ENCODE data around the gene HOMER2. TPM values are rescaled to one million over a fixed set of nuclear protein-coding genes. Genes with fewer than 3 reads are reported as not detected.

Gene HOMER2
- total and polyA plus RNA-seq, 2 of the 4 experiments (the other 2 are of a cell fraction), result 0.54 to 0.79 TPM

- DNase-seq (no peak), ATAC-seq (ENCODE audit: low read depth) (no peak)
- H3K27ac ChIP-seq (ENCODE audit: insufficient read depth, low read length), result no peak overlapping the region
- POLR2A ChIA-PET (ENCODE audit: unreplicated experiment), result interaction anchor here (0.5 kb wide), 1 partner anchor 282 kb away, joined by 3 read pairs; no protein-coding TSS in a partner anchor
- H2AK5ac ChIP-seq (ENCODE audit: low read depth, low read length), result no peak overlapping the region
- no peaks in the 10 kb centered on the region for H4K20me1 ChIP-seq (ENCODE audit: insufficient read depth, low read length)
- H3K79me1 ChIP-seq (ENCODE audit: low read depth in 1 of 2, low read length in 2 of 2), result no peaks in the 10 kb centered on the region; a peak in 1 of 4 replicates
- no peak overlapping the region for H3K4me2 ChIP-seq (ENCODE audit: low read depth, low read length)
- H4K5ac ChIP-seq (ENCODE audit: low read depth, low read length), result no peak overlapping the region
- H3K9me1 ChIP-seq (ENCODE audit: insufficient read depth, low read length), result no peaks in the 10 kb centered on the region
- no peak overlapping the region for H2AFZ ChIP-seq (replicated peaks; ENCODE audit: low read length, poor library complexity)
- H3K27me3 ChIP-seq (ENCODE audit: control insufficient read depth, insufficient read depth, low read length), result no peaks in the 10 kb centered on the region
- CTCF ChIA-PET, result interaction anchor here (0.6 kb wide), 1 partner anchor 900 kb away, joined by 3 read pairs; no protein-coding TSS in a partner anchor
- BruUV-seq (replicated peaks), result no TSS peak
- in situ Hi-C loops (cut with MboI; ENCODE audit: low sequenced_read_pairs) (no loop called here), dilution Hi-C loops (cut with HindIII; ENCODE audit: low sequenced_read_pairs, unreplicated experiment) (no loop called here), intact Hi-C loops (cut with micrococcal nuclease) (no loop called here)
- WGBS, 2 experiments (ENCODE audit: extremely low coverage in 2 of 2, insufficient read length in 1 of 2), result 40 to 100% methylated on average over 1 to 3 of the region's 4 CpGs
- no peak overlapping the region for H3K9ac ChIP-seq (ENCODE audit: low read depth, low read length)
- H3K4ac ChIP-seq (ENCODE audit: low read depth, low read length), result no peak overlapping the region
- H3K4me1 ChIP-seq (ENCODE audit: control insufficient read depth, insufficient read depth, low read length), result no peaks in the 10 kb centered on the region
- H4K91ac ChIP-seq (ENCODE audit: insufficient read depth, low read depth, low read length), result no peak overlapping the region
- no peak overlapping the region for H3K14ac ChIP-seq (replicated peaks; ENCODE audit: low read depth, low read length)
- H3K36me3 ChIP-seq (ENCODE audit: control insufficient read depth, insufficient read depth, low read length), result peaks cover 2% of the 10 kb centered on the region; the same call in 1 of the 2 replicates
- H2BK5ac ChIP-seq (ENCODE audit: low read depth, low read length, poor library complexity, severe bottlenecking), result no peak overlapping the region
- no peak overlapping the region for H3K18ac ChIP-seq (ENCODE audit: low read depth, low read length)
- no peak overlapping the region for H2AK9ac ChIP-seq (replicated peaks; ENCODE audit: low read depth, low read length, poor library complexity)
- TF ChIP-seq CTCF (conservative IDR thresholded peaks at IDR 0.05; ENCODE audit: low read depth, low read length) (no peak), SMC3 (IDR thresholded peaks at IDR 0.05; ENCODE audit: low read depth, low read length) (no peak), BHLHE40 (IDR thresholded peaks at IDR 0.05; ENCODE audit: low read depth, low read length) (no peak), MXI1 (IDR thresholded peaks at IDR 0.05; ENCODE audit: borderline replicate concordance, low read depth, low read length) (no peak), RCOR1 (IDR thresholded peaks at IDR 0.05; ENCODE audit: insufficient replicate concordance, low read length) (no peak), NFE2L2 (IDR thresholded peaks at IDR 0.05; ENCODE audit: low read depth, low read length) (no peak), FOS (IDR thresholded peaks at IDR 0.05; ENCODE audit: low read depth, low read length) (no peak), CHD1 (IDR thresholded peaks at IDR 0.05; ENCODE audit: low read depth, low read length) (no peak), RAD21 (IDR thresholded peaks at IDR 0.05; ENCODE audit: low read length) (no peak), RFX5 (IDR thresholded peaks at IDR 0.05; ENCODE audit: low read depth, low read length) (no peak), ELK1 (IDR thresholded peaks at IDR 0.05; ENCODE audit: borderline replicate concordance, low read depth, low read length) (no peak), MAFK (IDR thresholded peaks at IDR 0.05; ENCODE audit: low read depth, low read length) (no peak), USF2 (IDR thresholded peaks at IDR 0.05; ENCODE audit: low read depth, low read length) (no peak), CEBPB (IDR thresholded peaks at IDR 0.05; ENCODE audit: low read depth, low read length) (no peak), MAZ (IDR thresholded peaks at IDR 0.05; ENCODE audit: borderline replicate concordance, low read depth, low read length) (no peak), POLR2A (IDR thresholded peaks at IDR 0.05; ENCODE audit: low read depth, low read length) (no peak)
- H3K23ac ChIP-seq (ENCODE audit: low read depth, low read length), result no peak overlapping the region
- no peak overlapping the region for H2BK20ac ChIP-seq (ENCODE audit: low read depth, low read length)
- no peak overlapping the region for H4K8ac ChIP-seq (ENCODE audit: low read depth in 2 of 2, low read length in 2 of 2)
- H3K56ac ChIP-seq (ENCODE audit: extremely low read depth, insufficient read depth, low read length), result no peak overlapping the region
- H2BK15ac ChIP-seq (ENCODE audit: low read depth, low read length), result no peak overlapping the region
- H3K4me3 ChIP-seq (ENCODE audit: insufficient read depth, low read depth, low read length), result no peak overlapping the region
- no peaks in the 10 kb centered on the region for H3K9me3 ChIP-seq (ENCODE audit: control insufficient read depth, insufficient read depth, low read length)
- H2BK120ac ChIP-seq (ENCODE audit: low read depth, low read length), result no peak overlapping the region
Observed at GRCh38 chr15:82993144-82993543, 40.6 kb upstream of the HOMER2 start.
